ENCODE measurements around the gene SLC8A1.

- TF ChIP-seq POLR2A (IDR thresholded peaks at IDR 0.05) (no peak), CTCF (IDR thresholded peaks at IDR 0.05) (no peak)
Measured at GRCh38 chr2:40489678-40489960, 37.7 kb upstream of the SLC8A1 start.
